D721Med (cell line): ENCODE results near the gene GABRB1.
A peak's percentile ranks its signal among the peaks of the same experiment; 100 is the strongest.

Experiments used
- DNase-seq: peaks from one replicate; pipeline ENCODE4 v3.0.0; 2011; ENCODE audit warnings: low spot score; ENCODE audit not compliant: insufficient read length
- FAIRE-seq: peaks from 2 replicates; lab custom pipeline; 2011; peaks lifted over from hg19 to GRCh38; lab: Jason Lieb, UNC
- TF ChIP-seq, protein P1 (sequence below): IDR thresholded peaks from 2 replicates; pipeline ENCODE4 v1.5.1; 2012; ENCODE audit warnings: mild to moderate bottlenecking, control low read depth; ENCODE audit not compliant: insufficient read depth; ENCODE audit errors: missing control alignments

Gene GABRB1

DNA sequence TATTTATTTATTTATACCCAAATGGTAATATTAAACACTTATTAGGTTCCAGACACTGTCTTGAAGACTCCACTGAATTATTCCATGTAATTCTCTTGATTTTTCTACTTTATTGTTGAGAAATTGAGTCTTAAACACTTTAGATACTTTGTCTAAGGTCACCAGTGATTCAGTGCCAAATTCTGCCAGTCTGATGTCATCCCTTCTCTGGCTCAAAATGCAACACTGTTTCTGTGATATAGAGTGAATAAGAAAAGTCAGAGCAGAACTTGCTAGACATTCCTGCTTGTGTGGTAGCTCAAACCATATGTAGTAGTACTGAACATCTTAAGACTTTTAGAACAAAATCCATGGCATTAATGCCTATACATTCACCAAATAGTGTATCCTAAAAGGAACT lies 164.3 kb downstream of the GABRB1 start:
- no peak for FAIRE-seq

DNA sequence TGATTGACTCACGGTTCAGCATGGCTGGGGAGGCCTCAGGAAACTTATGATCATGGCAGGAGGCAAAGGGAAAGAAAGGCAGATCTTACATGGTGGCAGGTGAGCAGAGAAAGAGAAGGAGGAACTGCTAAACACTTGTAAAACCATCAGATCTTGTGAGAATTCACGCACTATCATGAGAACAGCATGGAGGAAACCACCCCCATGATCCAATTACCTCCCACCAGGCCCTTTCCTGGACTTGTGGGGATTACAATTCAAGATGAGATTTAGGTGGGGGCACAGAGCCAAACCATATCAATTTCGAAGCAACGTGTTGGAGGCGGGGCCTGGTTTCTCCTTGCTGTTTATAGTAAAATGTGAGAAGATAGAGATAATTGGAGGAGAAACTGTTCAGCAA lies 167.4 kb downstream of the GABRB1 start:
- no peak for FAIRE-seq
- no peak for DNase-seq
- TF ChIP-seq, protein P1, sequence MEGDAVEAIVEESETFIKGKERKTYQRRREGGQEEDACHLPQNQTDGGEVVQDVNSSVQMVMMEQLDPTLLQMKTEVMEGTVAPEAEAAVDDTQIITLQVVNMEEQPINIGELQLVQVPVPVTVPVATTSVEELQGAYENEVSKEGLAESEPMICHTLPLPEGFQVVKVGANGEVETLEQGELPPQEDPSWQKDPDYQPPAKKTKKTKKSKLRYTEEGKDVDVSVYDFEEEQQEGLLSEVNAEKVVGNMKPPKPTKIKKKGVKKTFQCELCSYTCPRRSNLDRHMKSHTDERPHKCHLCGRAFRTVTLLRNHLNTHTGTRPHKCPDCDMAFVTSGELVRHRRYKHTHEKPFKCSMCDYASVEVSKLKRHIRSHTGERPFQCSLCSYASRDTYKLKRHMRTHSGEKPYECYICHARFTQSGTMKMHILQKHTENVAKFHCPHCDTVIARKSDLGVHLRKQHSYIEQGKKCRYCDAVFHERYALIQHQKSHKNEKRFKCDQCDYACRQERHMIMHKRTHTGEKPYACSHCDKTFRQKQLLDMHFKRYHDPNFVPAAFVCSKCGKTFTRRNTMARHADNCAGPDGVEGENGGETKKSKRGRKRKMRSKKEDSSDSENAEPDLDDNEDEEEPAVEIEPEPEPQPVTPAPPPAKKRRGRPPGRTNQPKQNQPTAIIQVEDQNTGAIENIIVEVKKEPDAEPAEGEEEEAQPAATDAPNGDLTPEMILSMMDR, result no peak

More for the DNA sequence above, 164.3 kb downstream of the GABRB1 start:
- DNase-seq, result no peak
- TF ChIP-seq, protein P1, result no peak

DNA sequence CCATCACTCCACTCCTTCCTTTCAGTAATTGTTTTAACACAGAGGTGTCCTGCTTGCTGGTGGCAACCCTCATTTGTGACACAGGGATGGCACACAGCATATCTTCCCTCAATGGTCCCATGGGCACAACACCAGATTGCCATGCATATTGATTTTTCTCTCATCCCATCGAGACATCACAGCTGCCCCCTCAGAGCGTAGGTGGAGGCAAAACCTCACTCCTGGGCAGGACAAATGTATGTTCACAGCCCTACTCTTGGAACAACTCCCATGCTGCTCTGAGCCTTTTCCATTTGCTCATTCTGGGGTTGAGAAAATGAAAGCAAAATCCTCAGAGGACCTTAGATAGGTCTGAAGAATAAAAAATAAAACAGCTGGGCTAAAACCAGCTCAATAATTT lies 172.2 kb downstream of the GABRB1 start:
- DNase-seq (no peak), FAIRE-seq (no peak)
- TF ChIP-seq, protein P1, result no peak

DNA sequence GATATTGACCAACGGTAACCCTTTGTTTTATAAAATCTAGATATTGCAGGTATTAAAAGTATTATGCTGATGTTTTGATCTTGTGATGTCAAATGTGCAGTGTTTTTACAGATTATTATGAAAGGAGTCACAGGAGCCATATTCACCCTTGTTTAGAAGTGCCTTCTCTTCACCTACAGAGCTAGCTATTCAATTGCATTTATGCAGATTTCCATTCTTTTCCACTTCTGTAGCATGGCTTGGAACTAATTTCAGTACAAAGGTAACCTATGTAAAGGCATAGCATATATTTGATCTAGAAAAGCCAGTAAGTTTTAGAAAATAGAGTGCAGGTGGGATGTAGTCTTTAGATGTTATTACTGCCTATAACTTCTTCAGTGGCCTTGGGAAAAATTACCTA lies 176.2 kb downstream of the GABRB1 start:
- no peak for DNase-seq
- TF ChIP-seq, protein P1, result no peak
- no peak for FAIRE-seq

DNA sequence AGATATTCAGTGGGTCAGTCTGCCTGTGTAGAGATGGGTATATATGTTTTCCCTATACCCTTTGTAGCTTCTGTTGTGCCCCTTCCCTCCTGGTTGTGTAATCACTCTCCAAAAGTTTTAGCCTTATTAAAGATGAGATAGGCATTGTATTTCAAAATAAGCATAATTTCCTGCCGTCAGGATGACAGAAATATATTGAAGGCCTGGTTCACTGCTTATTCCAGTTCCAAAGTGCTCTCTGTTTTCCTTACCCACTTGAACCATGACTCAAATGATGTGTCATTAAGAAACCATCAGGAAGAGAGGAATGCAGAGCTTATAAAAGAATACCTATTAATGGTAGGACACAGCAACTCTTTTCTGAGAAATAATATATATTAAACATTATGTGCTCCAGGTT lies 178.5 kb downstream of the GABRB1 start:
- FAIRE-seq, result no peak
- no peak for DNase-seq
- TF ChIP-seq, protein P1, result no peak

DNA sequence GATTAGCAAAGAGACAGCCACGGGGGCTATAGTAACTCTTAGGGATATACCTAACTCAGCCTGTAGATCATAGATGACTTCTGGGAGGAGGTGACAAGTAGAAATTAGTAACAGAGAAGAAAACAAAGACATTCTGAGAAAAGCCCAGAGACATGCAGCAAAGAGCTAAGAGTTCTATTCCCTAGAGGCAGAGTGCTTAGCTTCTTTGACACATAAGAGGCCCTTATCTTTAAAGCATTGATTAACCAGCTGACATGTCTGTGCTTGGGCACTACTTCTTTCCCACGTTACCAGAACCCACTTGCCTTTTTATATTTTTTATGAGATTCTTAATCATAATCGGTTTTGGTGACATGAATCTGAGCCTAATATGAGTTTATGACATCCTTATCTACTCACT lies 179.5 kb downstream of the GABRB1 start:
- peak; percentile 64 for FAIRE-seq
- TF ChIP-seq, protein P1, result no peak
- DNase-seq, result no peak

DNA sequence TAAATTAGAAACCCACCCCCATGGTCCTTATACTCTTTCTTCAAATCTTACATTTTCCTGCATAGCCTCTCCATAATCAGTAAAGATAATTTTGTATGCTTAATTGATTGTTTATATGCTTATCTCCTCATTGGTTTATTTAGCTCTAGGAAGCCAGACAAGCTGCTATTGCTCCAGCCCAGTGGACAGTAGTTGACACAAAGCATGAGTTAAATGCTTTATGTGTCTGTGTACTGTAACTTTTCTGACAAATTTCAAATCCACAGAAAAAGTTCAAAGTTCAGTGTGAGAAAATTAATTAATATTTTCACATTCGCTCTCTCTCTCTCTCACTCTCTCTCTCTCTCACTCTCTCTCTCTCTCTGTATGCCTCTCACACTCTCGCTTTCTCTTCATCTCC lies 181.7 kb downstream of the GABRB1 start:
- no peak for FAIRE-seq
- DNase-seq, result no peak
- TF ChIP-seq, protein P1, result no peak
